GM19099 (cell line): ENCODE results near the gene PCDH17.

ENCODE experiments used
- POLR2A ChIP-seq: IDR thresholded peaks from 3 replicates; pipeline ENCODE4 v1.6.1; 2011; ENCODE audit warnings: low read depth; ENCODE audit not compliant: insufficient read length; ENCODE audit errors: extremely low read depth

Gene PCDH17

DNA sequence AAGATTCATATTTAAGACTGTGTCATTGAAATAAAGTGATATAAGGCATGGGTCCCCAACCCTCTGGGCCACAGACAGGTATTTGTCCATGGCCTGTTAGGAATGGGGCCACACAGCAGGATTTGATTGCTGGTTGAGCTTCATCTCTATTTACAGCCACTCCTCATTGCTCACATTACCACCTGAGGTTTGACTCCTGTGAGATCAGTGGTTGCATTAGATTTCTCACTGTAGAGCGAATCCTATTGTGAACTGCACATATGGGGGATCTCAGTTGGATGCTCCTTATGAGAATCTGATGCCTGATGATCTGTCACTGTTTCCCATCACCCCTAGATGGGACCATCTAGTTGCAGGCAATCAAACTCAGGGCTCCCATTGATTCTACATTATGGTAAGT is 132.1 kb downstream of the PCDH17 start:
- TF ChIP-seq POLR2A: no peak
